Fibroblast of upper back skin (primary cell): ENCODE data around the gene ULBP1.
A peak's percentile ranks its signal among the peaks of the same experiment; 100 is the strongest.
"Not testable (repeated sequence)": the region's sequence is repeated elsewhere in the genome, so short reads cannot be mapped to it uniquely, and the experiment has no call there.

Source experiments
- DNase-seq: peaks from one replicate; pipeline ENCODE4 v3.0.0-alpha.2; 2013

ULBP1 gene

GRCh38 chr6:149954328-149954983, 9.3 kb upstream of the ULBP1 start:
- not testable (repeated sequence) for DNase-seq

- DNase-seq: not testable (repeated sequence)
Observed at GRCh38 chr6:149954984-149955653, 8.6 kb upstream of the ULBP1 start.

- DNase-seq: not testable (repeated sequence)
Observed at GRCh38 chr6:149955654-149956317, 8.0 kb upstream of the ULBP1 start.

- not testable (repeated sequence) for DNase-seq
Observed at GRCh38 chr6:149958124-149958523, 5.6 kb upstream of the ULBP1 start.

- DNase-seq: not testable (repeated sequence)
Observed at GRCh38 chr6:149959806-149960205, 3.9 kb upstream of the ULBP1 start.

- DNase-seq: no peak
Observed at GRCh38 chr6:149960488-149960887, 3.3 kb upstream of the ULBP1 start.

GRCh38 chr6:149961728-149962425, 1.9 kb upstream of the ULBP1 start:
- peak; percentile 13 for DNase-seq

- DNase-seq: no peak
Observed at GRCh38 chr6:149962461-149963211, 1.1 kb upstream of the ULBP1 start.

- DNase-seq: peak; percentile 66
Observed at GRCh38 chr6:149963212-149963461, 606 bp upstream of the ULBP1 start.

- DNase-seq: peak; percentile 22
Observed at GRCh38 chr6:149964308-149965193, 808 bp downstream of the ULBP1 start.

- no peak for DNase-seq
Observed at GRCh38 chr6:149965194-149966020, 1.7 kb downstream of the ULBP1 start.

- not testable (repeated sequence) for DNase-seq
Observed at GRCh38 chr6:149966319-149966718, 2.6 kb downstream of the ULBP1 start.

- no peak for DNase-seq
Observed at GRCh38 chr6:149967591-149967990, 3.8 kb downstream of the ULBP1 start.

- DNase-seq: not testable (repeated sequence)
Observed at GRCh38 chr6:149967999-149968398, 4.3 kb downstream of the ULBP1 start.

- not testable (repeated sequence) for DNase-seq
Observed at GRCh38 chr6:149968909-149969308, 5.2 kb downstream of the ULBP1 start.

GRCh38 chr6:149969635-149970034, 5.9 kb downstream of the ULBP1 start:
- no peak for DNase-seq

GRCh38 chr6:149974394-149974793, 10.7 kb downstream of the ULBP1 start:
- not testable (repeated sequence) for DNase-seq

GRCh38 chr6:149974825-149975224, 11.1 kb downstream of the ULBP1 start:
- DNase-seq: no peak

GRCh38 chr6:149975400-149975799, 11.7 kb downstream of the ULBP1 start:
- no peak for DNase-seq

GRCh38 chr6:149977221-149977620, 13.5 kb downstream of the ULBP1 start:
- DNase-seq: no peak

GRCh38 chr6:149978610-149979009, 14.9 kb downstream of the ULBP1 start:
- DNase-seq: no peak
